Stimulated activated CD4-positive, alpha-beta T cell treated with anti-CD3 and anti-CD28 coated beads, Interleukin-12 subunit alpha, Interleukin-12 subunit beta, amount 100 ng/mL, for 24 hours (primary cell): ENCODE measurements around the gene CASQ2.

ENCODE experiments used
- DNase-seq, 2 experiments: peaks; one replicate each; pipeline ENCODE4 v3.0.0-alpha.2; 2020; ENCODE audit warnings: low read depth in 2 of 2

The CASQ2 gene

GRCh38 chr1:115694805-115695204 lies 73.7 kb downstream of the CASQ2 start:
- no peak for DNase-seq

DNA sequence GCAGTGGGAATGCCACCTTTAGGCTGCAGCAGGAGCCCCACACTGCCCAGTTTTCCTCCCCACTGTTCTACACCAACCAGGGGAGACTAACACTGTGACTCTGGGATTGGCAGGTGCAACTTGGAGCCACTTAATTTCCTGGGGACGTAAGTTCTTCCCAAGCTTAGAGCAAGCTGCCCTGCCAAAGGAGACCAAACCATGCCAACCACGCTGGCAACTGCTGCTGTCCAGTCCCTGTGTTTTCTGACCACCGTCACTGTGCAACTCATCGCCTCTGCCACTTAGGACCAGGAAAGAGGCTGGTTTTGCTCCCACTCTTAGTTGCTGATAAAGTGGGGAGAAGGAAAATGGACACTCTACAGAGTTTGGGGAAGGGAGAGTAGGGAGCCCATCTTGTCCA lies 76.3 kb downstream of the CASQ2 start:
- DNase-seq = no peak

- DNase-seq = no peak
These were observed 77.5 kb downstream of the CASQ2 start for GRCh38 chr1:115690972-115691371.

GRCh38 chr1:115687744-115688143 lies 80.8 kb downstream of the CASQ2 start:
- DNase-seq = no peak

DNA sequence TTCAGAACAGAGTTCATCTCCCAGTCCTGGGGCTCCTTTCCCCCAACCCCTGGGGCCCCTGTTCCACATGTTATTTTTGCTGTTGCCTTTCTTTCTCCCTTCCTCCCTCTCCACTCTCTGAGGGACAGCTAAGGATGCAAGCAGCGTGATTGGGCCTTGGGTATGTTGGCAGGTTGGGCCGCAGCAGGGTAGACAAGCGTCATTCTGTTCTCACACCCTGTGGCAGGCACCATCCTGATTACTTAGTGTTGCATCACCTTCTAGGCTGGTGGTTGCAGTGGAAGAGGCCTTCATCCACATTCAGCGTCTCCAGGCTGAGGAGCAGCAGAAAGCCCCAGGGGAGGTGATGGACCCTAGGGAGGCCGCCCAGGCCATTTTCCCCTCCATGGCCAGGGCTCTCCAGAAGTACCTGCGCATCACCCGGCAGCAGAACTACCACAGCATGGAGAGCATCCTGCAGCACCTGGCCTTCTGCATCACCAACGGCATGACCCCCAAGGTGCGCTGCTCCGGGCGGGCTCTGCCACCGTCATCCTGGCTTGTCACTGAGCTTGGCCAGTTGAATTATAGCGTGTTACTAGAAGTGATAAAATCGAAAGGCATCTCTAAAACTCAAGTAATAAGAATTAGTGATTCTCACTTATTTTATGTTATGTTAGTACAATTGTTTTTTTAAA lies 83.3 kb downstream of the CASQ2 start:
- DNase-seq = no peak

GRCh38 chr1:115682792-115683191 lies 85.7 kb downstream of the CASQ2 start:
- DNase-seq = no peak

DNA sequence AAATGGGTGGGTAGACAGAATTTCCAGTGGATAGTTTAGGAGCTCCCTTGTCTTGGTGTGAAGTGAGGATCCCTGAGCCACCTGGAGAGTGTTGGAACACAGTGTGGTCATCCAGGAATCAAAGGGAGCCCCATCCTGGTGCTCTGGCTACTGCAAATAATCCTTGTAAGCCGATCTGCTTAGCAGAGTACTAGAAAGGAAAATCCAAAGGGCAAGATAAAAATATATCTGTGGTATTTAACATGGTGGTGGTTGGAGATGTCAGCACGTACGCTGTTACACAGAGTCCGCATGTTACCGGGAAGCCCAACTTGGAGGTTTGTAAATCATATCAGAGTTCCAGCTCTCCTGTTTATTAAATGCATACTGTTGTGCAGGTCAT lies 87.8 kb downstream of the CASQ2 start:
- no peak for DNase-seq

DNA sequence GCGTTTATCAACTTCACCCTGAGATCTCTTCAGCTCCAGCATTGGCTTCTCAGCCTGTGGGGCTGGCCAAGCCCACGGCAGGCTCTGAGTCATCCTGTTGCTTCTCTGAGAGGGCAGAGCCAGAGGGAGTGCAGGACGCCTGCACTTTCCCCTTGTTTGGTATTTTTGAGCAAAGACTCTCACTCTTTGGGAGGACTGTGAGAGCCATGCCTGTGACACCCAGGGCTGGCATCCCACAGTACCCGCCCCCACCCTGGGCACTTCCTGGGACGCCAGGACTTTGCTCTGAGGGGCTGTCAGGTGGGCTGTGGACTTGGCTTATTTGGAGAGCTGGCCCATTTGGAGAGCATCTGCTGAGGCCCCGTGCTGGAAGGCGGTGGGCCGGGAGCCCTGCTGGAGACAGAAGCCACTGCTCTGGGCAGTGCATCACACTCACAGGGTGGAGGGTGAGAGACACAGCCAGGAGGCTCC lies 89.3 kb downstream of the CASQ2 start:
- DNase-seq = no peak

DNA sequence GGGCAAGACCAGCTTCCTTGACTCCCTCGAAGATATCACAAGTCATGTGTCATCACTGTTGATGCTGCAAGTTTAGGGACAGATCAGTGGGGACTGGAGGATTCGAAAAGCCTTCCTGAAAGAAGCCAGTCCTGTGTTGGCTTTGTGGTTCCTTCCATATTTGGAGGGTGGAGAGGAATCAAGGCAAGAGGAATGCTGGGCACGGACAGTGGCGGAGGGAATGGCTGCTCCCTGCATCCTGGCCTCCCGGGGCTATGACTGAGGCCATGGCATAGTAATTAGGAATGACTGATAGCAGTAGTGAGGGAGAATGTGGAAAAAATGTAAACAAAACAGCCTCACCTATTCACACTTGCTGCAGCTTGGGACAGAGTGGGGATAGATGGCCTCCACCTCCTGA lies 90.4 kb downstream of the CASQ2 start:
- no peak for DNase-seq

- DNase-seq = no peak
These were observed 90.9 kb downstream of the CASQ2 start for GRCh38 chr1:115677565-115677964.

DNA sequence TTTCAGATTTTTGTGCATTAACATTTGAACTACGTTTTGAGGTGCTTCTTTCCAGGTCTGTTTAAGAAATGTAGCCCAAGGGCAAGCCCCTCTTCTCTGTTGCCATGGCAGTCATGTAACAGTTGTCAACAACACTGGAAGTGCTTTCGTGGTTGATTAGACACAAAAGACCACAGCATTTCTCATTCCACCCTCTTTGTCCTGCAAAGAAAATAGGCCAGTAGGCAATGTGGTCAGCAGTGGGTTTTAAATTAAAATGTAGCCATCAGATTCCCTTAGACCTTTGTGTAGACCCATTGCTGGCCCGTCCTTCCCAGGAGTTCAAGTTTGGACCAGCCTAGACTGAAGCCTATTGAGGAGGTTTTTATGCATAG lies 91.3 kb downstream of the CASQ2 start:
- DNase-seq = no peak

- DNase-seq = no peak
These were observed 91.9 kb downstream of the CASQ2 start for GRCh38 chr1:115676498-115677181.

DNA sequence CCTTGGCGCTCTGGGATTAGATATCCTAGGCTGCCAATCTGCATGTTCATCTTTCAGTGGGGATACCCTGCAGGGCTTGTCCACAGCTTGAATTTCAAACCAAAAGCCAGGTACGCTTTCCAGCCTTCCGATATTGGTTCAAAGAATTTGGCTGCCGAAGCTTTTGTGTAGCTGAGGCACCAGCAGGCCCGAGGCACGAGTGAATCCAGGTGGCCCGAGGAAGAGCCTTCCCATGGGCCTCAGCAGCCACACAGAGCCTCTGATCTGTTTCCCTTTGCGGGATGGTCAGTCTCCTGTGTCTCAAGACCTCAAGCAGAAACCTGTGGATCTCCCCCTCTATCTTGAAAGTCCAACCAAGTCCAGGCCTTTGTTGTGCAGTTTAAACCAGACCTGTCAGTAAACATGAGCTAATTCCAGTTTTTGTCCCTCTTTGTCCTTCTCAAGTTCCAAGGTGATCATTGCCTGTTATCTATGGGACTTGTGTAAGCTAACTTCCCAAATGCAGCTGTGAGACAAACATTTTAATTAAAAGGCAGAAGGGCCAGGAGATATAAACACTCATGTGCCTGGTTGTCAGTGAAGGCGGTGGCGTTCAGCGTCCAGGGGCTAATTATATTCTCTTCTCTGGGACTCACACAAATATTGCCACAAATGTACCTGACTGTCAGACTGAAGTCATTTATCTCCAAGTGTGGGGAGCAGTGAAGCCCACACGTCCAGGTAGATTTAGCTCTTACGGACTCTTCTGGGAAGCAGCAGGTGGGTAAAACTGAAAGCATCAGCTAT lies 96.1 kb downstream of the CASQ2 start:
- no peak for DNase-seq

DNA sequence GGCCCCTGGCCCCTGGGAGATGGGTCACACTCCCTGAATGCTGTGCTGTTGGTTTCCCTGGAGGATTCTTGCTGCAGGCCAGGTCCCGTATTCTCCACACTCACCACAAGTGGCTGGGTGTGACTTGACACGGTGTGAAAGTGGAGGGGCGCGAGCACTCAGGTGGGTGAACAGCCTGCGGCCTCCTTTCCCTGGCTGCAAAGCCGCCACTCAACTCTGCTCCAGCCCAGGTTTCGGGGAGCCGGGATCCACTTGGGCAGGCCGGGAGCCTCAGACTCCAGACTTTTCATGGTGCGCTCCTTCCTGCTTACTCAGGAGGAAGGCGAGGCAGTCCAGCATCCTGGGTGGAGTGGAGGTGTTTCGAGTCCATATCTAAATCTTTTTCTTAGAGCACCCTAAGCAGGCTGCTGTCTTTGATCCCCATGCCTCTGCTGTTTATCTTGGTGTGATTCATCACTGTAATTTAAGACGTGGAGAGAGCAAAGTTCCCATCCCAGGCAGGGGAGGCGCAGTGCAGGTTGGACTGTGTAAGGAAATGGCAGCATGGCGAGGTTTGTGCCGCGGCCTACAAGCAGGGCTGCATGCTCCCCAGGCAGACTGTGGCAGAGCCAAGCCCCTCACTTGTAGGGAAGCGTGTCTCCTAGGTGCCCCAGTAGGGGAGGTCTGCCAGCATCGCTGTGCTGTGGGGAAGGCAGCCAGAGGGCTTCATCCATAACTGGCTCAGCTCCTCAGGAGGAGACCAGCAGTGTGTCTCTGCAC lies 97.2 kb downstream of the CASQ2 start:
- DNase-seq = no peak

DNA sequence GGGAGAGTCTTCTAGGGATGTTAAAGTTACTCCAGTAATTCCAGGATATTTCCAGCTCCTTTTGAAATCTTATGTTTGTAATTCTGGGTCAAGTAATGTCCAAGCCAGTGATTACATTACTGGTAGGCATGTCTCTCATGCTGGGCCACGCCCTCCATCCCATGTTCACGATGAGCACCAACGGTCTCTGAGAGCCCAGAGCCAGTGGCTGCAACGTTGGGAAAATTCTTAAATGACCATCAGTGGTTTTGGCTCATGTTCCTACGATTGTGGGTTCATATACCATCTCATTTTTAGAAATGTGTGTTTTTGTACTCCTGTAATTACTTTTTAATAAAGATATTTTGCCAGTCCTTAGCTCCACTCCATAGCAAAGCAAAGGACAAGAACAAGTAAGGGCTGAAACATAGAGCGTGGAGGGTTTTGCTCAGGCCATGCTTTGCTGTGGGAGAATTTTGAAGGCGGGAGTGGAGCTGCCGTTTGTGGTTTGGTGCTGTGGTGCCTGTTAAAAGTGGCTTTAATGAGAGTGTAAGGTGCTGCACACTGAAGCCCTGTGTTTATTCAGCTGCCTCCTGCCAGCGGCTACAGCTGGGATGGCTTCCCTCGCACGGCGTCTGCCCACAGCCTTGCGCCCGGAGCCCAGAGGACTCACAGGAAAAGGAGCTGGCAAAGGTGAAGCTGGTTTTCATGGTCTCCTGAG lies 97.9 kb downstream of the CASQ2 start:
- no peak for DNase-seq

GRCh38 chr1:115669886-115670285 lies 98.6 kb downstream of the CASQ2 start:
- no peak for DNase-seq

- DNase-seq = no peak
These were observed 99.4 kb downstream of the CASQ2 start for GRCh38 chr1:115669002-115669673.

- DNase-seq = no peak
These were observed 99.9 kb downstream of the CASQ2 start for GRCh38 chr1:115668579-115668978.

DNA sequence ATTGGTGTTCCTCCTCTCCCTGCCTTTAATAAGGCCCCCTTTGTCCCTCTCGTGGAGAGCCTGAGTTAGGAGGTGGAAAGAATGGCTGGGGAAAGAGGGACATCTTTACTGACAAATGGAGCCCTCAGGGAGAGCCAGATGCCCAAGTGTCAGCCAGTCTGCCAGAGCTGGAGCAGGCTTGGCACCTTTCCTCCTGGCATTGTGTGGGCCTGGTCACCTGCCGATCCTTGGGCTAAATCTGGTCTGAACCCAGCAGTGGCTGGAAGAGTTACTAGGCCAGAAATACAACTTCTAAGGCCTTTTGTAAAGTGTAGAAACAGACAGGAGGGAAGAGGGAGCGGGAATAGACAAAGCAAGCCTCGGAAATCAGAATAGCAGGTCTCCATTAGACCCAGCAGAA lies 101.8 kb downstream of the CASQ2 start:
- DNase-seq = no peak

DNA sequence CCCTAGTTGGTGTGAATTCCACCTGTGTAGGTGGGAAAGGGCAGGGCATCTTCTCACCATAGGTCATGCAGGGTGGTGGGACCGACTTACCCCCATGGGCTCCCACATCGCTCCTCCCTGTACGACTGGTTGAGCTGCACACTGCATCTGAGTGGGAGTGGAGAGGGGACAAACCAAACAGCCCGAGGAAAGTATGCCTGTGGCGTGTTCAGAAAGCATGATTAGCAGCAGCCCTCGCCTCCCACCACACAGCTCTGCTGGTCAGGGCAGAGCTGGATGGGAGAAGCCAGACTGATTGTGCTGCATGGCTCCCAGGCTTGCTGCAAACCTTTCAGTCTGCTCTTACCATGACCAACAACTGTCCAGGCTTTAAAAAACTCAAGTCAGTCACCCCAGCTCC lies 102.3 kb downstream of the CASQ2 start:
- DNase-seq = no peak
